ENCODE data around the gene CENPB. TPM values are rescaled to one million over a fixed set of nuclear protein-coding genes. Genes with fewer than 3 reads are reported as not detected.

The CENPB gene
- total and polyA plus RNA-seq, 4 donors: 4.5 to 32.4 (median 25.4) TPM

GRCh38 chr20:3818155-3819151 is 31.9 kb upstream of the CENPB start:
- H3K9me3 ChIP-seq (ENCODE audit: control insufficient read depth in 4 of 4, low read length in 3 of 4): no peaks in the 10 kb centered on the region
- WGBS: 80% methylated on average over 8 of the region's 8 CpGs
- H3K27me3 ChIP-seq (ENCODE audit: control insufficient read depth in 4 of 4, insufficient read depth in 4 of 4, low read length in 3 of 4): no peaks in the 10 kb centered on the region
- H3K27ac ChIP-seq (ENCODE audit: low read depth in 1 of 2, low read length in 2 of 2): peak overlapping the region; percentile 6 to 43
- no peak overlapping the region for H3K4me3 ChIP-seq (ENCODE audit: low read depth in 1 of 3, low read length in 3 of 3)
- peaks cover 0 to 21% (median 13%) of the 10 kb centered on the region in 4 donors for H3K4me1 ChIP-seq (ENCODE audit: control insufficient read depth in 4 of 4, insufficient read depth in 4 of 4, low read length in 3 of 4)
- DNase-seq (ENCODE audit: low spot score): peak; percentile 64
- no peak overlapping the region for H3K9ac ChIP-seq (ENCODE audit: low read depth in 1 of 2, low read length in 2 of 2)
- peaks cover 0 to 12% (median 7%) of the 10 kb centered on the region in 4 donors for H3K36me3 ChIP-seq (ENCODE audit: control insufficient read depth in 4 of 4, insufficient read depth in 3 of 4, low read depth in 1 of 4, low read length in 3 of 4)
- TF ChIP-seq NR2F2 (IDR thresholded peaks at IDR 0.05): no peak
- TF ChIP-seq RAD21 (IDR thresholded peaks at IDR 0.05): peak; percentile 79 to 89
- peak in 1 of 2 donors; percentile 29 for TF ChIP-seq RXRA (IDR thresholded peaks at IDR 0.05)
- TF ChIP-seq CTCF (IDR thresholded peaks at IDR 0.05; ENCODE audit: low read depth, low read length, missing input control): peak; percentile 60

GRCh38 chr20:3815703-3816315 is 29.3 kb upstream of the CENPB start:
- H3K27ac ChIP-seq (ENCODE audit: low read depth in 1 of 2, low read length in 2 of 2): no peak overlapping the region
- no peak overlapping the region for H3K4me3 ChIP-seq (ENCODE audit: low read depth in 1 of 3, low read length in 3 of 3)
- no peak for DNase-seq (ENCODE audit: low spot score)
- no peaks in the 10 kb centered on the region for H3K36me3 ChIP-seq (ENCODE audit: control insufficient read depth in 4 of 4, insufficient read depth in 3 of 4, low read depth in 1 of 4, low read length in 3 of 4)
- H3K9me3 ChIP-seq (ENCODE audit: control insufficient read depth in 4 of 4, low read length in 3 of 4): no peaks in the 10 kb centered on the region
- no peak for TF ChIP-seq RXRA (IDR thresholded peaks at IDR 0.05)
- no peak for TF ChIP-seq NR2F2 (IDR thresholded peaks at IDR 0.05)
- no peak for TF ChIP-seq EGR1 (IDR thresholded peaks at IDR 0.05; ENCODE audit: low read depth in 2 of 2)
- no peak for TF ChIP-seq RAD21 (IDR thresholded peaks at IDR 0.05)
- TF ChIP-seq YY1 (IDR thresholded peaks at IDR 0.05): no peak
- no peak for TF ChIP-seq FOXA2 (IDR thresholded peaks at IDR 0.05)
- no peak for TF ChIP-seq HNF4A (conservative IDR thresholded peaks at IDR 0.05)
- no peak for TF ChIP-seq FOXA1 (IDR thresholded peaks at IDR 0.05)
- TF ChIP-seq HNF4G (IDR thresholded peaks at IDR 0.05): no peak
- TF ChIP-seq ZBTB33 (IDR thresholded peaks at IDR 0.05): no peak
- TF ChIP-seq MAX (IDR thresholded peaks at IDR 0.05): no peak
- H3K9ac ChIP-seq (ENCODE audit: low read depth in 1 of 2, low read length in 2 of 2): no peak overlapping the region
- peaks cover 3 to 28% (median 18%) of the 10 kb centered on the region in 4 donors for H3K4me1 ChIP-seq (ENCODE audit: control insufficient read depth in 4 of 4, insufficient read depth in 4 of 4, low read length in 3 of 4)
- H3K27me3 ChIP-seq (ENCODE audit: control insufficient read depth in 4 of 4, insufficient read depth in 4 of 4, low read length in 3 of 4): no peaks in the 10 kb centered on the region
- 77% methylated on average over 9 of the region's 9 CpGs for WGBS

All from liver (tissue), 9 donors.